HepG2 (cell line): Measurements from ENCODE around the gene SLCO4A1. TPM values are rescaled to one million over a fixed set of nuclear protein-coding genes. Genes with fewer than 3 reads are reported as not detected.

Experiments
- AHDC1 ChIP-seq: sonication (generic); formaldehyde crosslinking; IDR thresholded peaks from 2 replicates; pipeline ENCODE4 v1.5.1; 2020; ENCODE audit warnings: mild to moderate bottlenecking, missing genetic modification reagents, borderline replicate concordance
- EHMT2 ChIP-seq: fragments of 200-600 bp; sonication (generic); IDR thresholded peaks from 2 replicates; pipeline ENCODE4 v1.7.0; 2017; ENCODE audit warnings: antibody characterized with exemption, low read depth, low read length, borderline replicate concordance
- MXD1 ChIP-seq: sonication (generic); formaldehyde crosslinking; IDR thresholded peaks from 2 replicates; pipeline ENCODE4 v1.4.0; 2020; ENCODE audit warnings: mild to moderate bottlenecking, missing genetic modification reagents
- SIX4 ChIP-seq: sonication (generic); formaldehyde crosslinking; IDR thresholded peaks from 2 replicates; pipeline ENCODE4 v1.4.0; 2020; ENCODE audit warnings: missing genetic modification reagents
- SMARCC2 ChIP-seq: fragments of 450-650 bp; IDR thresholded peaks from 2 replicates; pipeline ENCODE4 v1.6.1; 2017; ENCODE audit warnings: antibody characterized with exemption, mild to moderate bottlenecking
- SP4 ChIP-seq: sonication (generic); formaldehyde crosslinking; IDR thresholded peaks from 2 replicates; pipeline ENCODE4 v1.8.1; 2023; ENCODE audit warnings: mild to moderate bottlenecking, missing genetic modification reagents
- SRSF1 ChIP-seq: fragments of 200-400 bp; formaldehyde crosslinking; optimal IDR thresholded peaks from 2 replicates; pipeline ENCODE3; 2017; ENCODE audit warnings: mild to moderate bottlenecking, low read depth, low read length, moderate library complexity
- TBX3 ChIP-seq: fragments of 450-650 bp; IDR thresholded peaks from 2 replicates; pipeline ENCODE4 v1.6.1; 2017; ENCODE audit warnings: antibody characterized with exemption, mild to moderate bottlenecking, inconsistent platforms, borderline replicate concordance
- ZIK1 ChIP-seq: sonication (generic); formaldehyde crosslinking; IDR thresholded peaks from 2 replicates; pipeline ENCODE4 v1.5.0; 2020; ENCODE audit warnings: mild to moderate bottlenecking, low read depth, missing genetic modification reagents, borderline replicate concordance
- ZNF138 ChIP-seq: sonication (generic); formaldehyde crosslinking; IDR thresholded peaks from 2 replicates; pipeline ENCODE4 v1.5.0; 2020; ENCODE audit warnings: mild to moderate bottlenecking, low read depth, missing genetic modification reagents
- ZNF180 ChIP-seq: sonication (generic); formaldehyde crosslinking; IDR thresholded peaks from 2 replicates; pipeline ENCODE4 v1.4.0; 2020; ENCODE audit warnings: low read depth, missing genetic modification reagents, borderline replicate concordance
- ZSCAN30 ChIP-seq: sonication (generic); formaldehyde crosslinking; IDR thresholded peaks from 2 replicates; pipeline ENCODE4 v1.5.0; 2020; ENCODE audit warnings: mild to moderate bottlenecking, missing genetic modification reagents
- polyA plus RNA-seq, 8 experiments: library from polyadenylated mRNA; depleted of rRNA in 3 of 8; stranded (reverse) in 7 of 8; unstranded in 1 of 8; fragments of >200 nt; fragmentation: Illumina TruSeq in 4 of 8; extraction: Trizol in 4 of 8; gene quantifications; 2 replicates each; pipeline versions ENCODE4 v1.2.1 to v1.2.3, GENCODE V29; 2011 to 2016; ENCODE audit warnings: low read depth in 4 of 8, missing spikeins in 1 of 8, mixed read lengths in 1 of 8; ENCODE audit not compliant: insufficient read depth in 1 of 8
- total RNA-seq, 5 experiments: library from RNA; depleted of rRNA; stranded (reverse); fragments of >200 nt; fragmentation: Illumina TruSeq; extraction: Trizol; gene quantifications; 2 replicates each; pipeline ENCODE4 v1.2.3, GENCODE V29; 2016; ENCODE audit warnings: low read depth in 1 of 5
- TF ChIP-seq, protein P1 (sequence below): sonication (generic); formaldehyde crosslinking; IDR thresholded peaks from 2 replicates; pipeline ENCODE4 v1.8.0; 2022; ENCODE audit warnings: missing genetic modification reagents, low read depth, mild to moderate bottlenecking, borderline replicate concordance
- TF ChIP-seq, protein P2 (sequence below): sonication (generic); formaldehyde crosslinking; IDR thresholded peaks from 2 replicates; pipeline ENCODE4 v1.4.0; 2020; ENCODE audit warnings: missing genetic modification reagents, borderline replicate concordance
- TF ChIP-seq, protein P3 (sequence below): sonication (generic); formaldehyde crosslinking; IDR thresholded peaks from 2 replicates; pipeline ENCODE4 v1.4.0; 2020; ENCODE audit warnings: missing genetic modification reagents
- TF ChIP-seq, protein P4 (sequence below): sonication (generic); formaldehyde crosslinking; IDR thresholded peaks from 2 replicates; pipeline ENCODE4 v1.4.0; 2020; ENCODE audit warnings: mild to moderate bottlenecking, missing genetic modification reagents, borderline replicate concordance

The SLCO4A1 gene
- total and polyA plus RNA-seq, 2 of the 13 experiments (the other 11 are each of a cell fraction or from before 2014, with no cell fraction given): 55.5 to 112 TPM

GRCh38 chr20:62665826-62666735 lies 23.8 kb downstream of the SLCO4A1 start (continued):
- TF ChIP-seq, protein P1, sequence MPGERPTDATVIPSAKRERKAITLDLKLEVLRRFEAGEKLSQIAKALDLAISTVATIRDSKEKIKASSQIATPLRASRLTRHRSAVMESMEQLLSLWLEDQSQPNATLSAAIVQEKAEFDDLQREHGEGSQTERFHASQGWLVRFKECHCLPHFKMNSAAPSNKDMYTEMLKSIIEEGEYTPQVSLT (CRISPR knock-in tag): no peak
- TF ChIP-seq MXD1 (CRISPR knock-in tag) (no peak), TBX3 (no peak), ZNF138 (no peak), ZSCAN30 (CRISPR knock-in tag) (no peak), SP4 (CRISPR knock-in tag) (0 out of 2 replicates have a peak, but pooled peaks have one; percentile 21), SIX4 (CRISPR knock-in tag) (no peak), SMARCC2 (no peak), ZIK1 (no peak), EHMT2 (no peak), SRSF1 (peak; percentile 96), AHDC1 (CRISPR knock-in tag) (peak; percentile 15; the same call in 1 of the 2 replicates), ZNF180 (CRISPR knock-in tag) (no peak)
- TF ChIP-seq, protein P2, sequence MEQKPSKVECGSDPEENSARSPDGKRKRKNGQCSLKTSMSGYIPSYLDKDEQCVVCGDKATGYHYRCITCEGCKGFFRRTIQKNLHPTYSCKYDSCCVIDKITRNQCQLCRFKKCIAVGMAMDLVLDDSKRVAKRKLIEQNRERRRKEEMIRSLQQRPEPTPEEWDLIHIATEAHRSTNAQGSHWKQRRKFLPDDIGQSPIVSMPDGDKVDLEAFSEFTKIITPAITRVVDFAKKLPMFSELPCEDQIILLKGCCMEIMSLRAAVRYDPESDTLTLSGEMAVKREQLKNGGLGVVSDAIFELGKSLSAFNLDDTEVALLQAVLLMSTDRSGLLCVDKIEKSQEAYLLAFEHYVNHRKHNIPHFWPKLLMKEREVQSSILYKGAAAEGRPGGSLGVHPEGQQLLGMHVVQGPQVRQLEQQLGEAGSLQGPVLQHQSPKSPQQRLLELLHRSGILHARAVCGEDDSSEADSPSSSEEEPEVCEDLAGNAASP (CRISPR knock-in tag): no peak
- TF ChIP-seq, protein P3, sequence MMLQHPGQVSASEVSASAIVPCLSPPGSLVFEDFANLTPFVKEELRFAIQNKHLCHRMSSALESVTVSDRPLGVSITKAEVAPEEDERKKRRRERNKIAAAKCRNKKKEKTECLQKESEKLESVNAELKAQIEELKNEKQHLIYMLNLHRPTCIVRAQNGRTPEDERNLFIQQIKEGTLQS (CRISPR knock-in tag): no peak
- TF ChIP-seq, protein P4, sequence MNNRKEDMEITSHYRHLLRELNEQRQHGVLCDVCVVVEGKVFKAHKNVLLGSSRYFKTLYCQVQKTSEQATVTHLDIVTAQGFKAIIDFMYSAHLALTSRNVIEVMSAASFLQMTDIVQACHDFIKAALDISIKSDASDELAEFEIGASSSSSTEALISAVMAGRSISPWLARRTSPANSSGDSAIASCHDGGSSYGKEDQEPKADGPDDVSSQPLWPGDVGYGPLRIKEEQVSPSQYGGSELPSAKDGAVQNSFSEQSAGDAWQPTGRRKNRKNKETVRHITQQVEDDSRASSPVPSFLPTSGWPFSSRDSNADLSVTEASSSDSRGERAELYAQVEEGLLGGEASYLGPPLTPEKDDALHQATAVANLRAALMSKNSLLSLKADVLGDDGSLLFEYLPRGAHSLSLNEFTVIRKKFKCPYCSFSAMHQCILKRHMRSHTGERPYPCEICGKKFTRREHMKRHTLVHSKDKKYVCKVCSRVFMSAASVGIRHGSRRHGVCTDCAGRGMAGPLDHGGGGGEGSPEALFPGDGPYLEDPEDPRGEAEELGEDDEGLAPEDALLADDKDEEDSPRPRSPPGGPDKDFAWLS (CRISPR knock-in tag): no peak
